GM12878 (cell line): ENCODE data around the gene ARPP21.

Source experiments
- FOXM1 ChIP-seq: IDR thresholded peaks from 2 replicates; pipeline ENCODE4 v1.6.1; 2012; ENCODE audit warnings: low read depth, mild to moderate bottlenecking, inconsistent platforms, low read length, moderate library complexity
- GABPA ChIP-seq: IDR thresholded peaks from 2 replicates; pipeline ENCODE4 v1.6.1; 2014; ENCODE audit warnings: antibody characterized with exemption, low read depth, mild to moderate bottlenecking, inconsistent platforms
- MXI1 ChIP-seq: fragments of 150-350 bp; IDR thresholded peaks from 2 replicates; pipeline ENCODE4 v1.6.1; 2011; ENCODE audit warnings: low read depth, mild to moderate bottlenecking, inconsistent platforms, low read length, improper control_type of control experiment
- RBBP5 ChIP-seq: fragments of 200-600 bp; sonication (generic); conservative IDR thresholded peaks from 2 replicates; pipeline ENCODE4 v1.6.1; 2016
- RCOR1 ChIP-seq: conservative IDR thresholded peaks from 2 replicates; pipeline ENCODE4 v1.6.1; 2012; ENCODE audit warnings: low read depth, low read length, improper control_type of control experiment
- RFX5 ChIP-seq: IDR thresholded peaks from 2 replicates; pipeline ENCODE4 v1.6.1; 2011; ENCODE audit warnings: low read depth, low read length, improper control_type of control experiment
- SIN3A ChIP-seq: IDR thresholded peaks from 2 replicates; pipeline ENCODE4 v1.6.1; 2012; ENCODE audit warnings: low read depth, low read length, improper control_type of control experiment
- SP1 ChIP-seq: IDR thresholded peaks from one replicate; pipeline ENCODE4 v1.6.1; 2011; ENCODE audit warnings: low read depth, low read length
- ZNF384 ChIP-seq: IDR thresholded peaks from 2 replicates; pipeline ENCODE4 v1.6.1; 2012; ENCODE audit warnings: low read depth, mild to moderate bottlenecking, low read length, improper control_type of control experiment, borderline replicate concordance
- TF ChIP-seq, protein P1 (sequence below), 3 experiments: IDR thresholded peaks in 2 of 3; conservative IDR thresholded peaks in 1 of 3; 2 replicates each; pipeline ENCODE4 v1.5.1; 2011; ENCODE audit warnings: low read depth in 3 of 3, low read length in 3 of 3, mild to moderate bottlenecking in 3 of 3, control low read depth in 2 of 3, moderate library complexity in 2 of 3, inconsistent platforms in 1 of 3, mixed read lengths in 1 of 3; ENCODE audit not compliant: control insufficient read depth in 2 of 3, insufficient read depth in 1 of 3; ENCODE audit errors: extremely low read depth in 1 of 3

DNA sequence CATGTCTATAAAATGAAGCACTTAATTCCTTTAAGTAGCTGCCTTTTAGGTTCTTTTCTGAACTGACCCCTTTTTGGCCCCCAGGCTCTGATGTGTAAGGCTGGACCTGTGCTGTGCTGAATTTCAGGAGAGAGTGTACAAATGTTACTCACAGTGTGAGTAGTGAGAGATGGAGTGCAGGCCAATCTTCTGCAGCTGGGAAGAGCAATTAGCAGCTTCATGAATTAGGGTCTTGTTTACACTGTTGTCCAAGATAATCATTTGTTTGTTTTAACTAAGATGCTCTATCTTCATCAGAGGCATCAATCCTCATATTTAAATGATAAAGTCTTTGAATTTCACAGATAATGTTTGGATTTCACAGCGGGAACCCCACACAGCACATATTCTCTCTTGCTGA lies 19.4 kb downstream of the ARPP21 start:
- TF ChIP-seq SP1: no peak
- no peak for TF ChIP-seq RBBP5
- TF ChIP-seq RCOR1: no peak
- TF ChIP-seq, protein P1, sequence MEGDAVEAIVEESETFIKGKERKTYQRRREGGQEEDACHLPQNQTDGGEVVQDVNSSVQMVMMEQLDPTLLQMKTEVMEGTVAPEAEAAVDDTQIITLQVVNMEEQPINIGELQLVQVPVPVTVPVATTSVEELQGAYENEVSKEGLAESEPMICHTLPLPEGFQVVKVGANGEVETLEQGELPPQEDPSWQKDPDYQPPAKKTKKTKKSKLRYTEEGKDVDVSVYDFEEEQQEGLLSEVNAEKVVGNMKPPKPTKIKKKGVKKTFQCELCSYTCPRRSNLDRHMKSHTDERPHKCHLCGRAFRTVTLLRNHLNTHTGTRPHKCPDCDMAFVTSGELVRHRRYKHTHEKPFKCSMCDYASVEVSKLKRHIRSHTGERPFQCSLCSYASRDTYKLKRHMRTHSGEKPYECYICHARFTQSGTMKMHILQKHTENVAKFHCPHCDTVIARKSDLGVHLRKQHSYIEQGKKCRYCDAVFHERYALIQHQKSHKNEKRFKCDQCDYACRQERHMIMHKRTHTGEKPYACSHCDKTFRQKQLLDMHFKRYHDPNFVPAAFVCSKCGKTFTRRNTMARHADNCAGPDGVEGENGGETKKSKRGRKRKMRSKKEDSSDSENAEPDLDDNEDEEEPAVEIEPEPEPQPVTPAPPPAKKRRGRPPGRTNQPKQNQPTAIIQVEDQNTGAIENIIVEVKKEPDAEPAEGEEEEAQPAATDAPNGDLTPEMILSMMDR (IDR thresholded peaks at IDR 0.05 in 2 of 3, conservative IDR thresholded peaks at IDR 0.05 in 1 of 3; ENCODE audit: control insufficient read depth in 2 of 3, extremely low read depth in 1 of 3, insufficient read depth in 1 of 3, low read depth in 3 of 3, low read length in 3 of 3): no peak
- TF ChIP-seq ZNF384: no peak
- no peak for TF ChIP-seq SIN3A
- TF ChIP-seq GABPA: no peak
- no peak for TF ChIP-seq RFX5
- no peak for TF ChIP-seq MXI1
- no peak for TF ChIP-seq FOXM1
